GM19324 (cell line): ENCODE results near the gene TIMP4.
A peak's percentile ranks its signal among the peaks of the same experiment; 100 is the strongest.

ENCODE experiments used
- ATAC-seq: cut with Tn5 transposase; IDR thresholded peaks from one replicate; pipeline ENCODE4 v1.9.1; 2021; ENCODE audit warnings: mild to moderate bottlenecking, moderate library complexity; ENCODE audit not compliant: unreplicated experiment, low FRiP score

The TIMP4 gene

GRCh38 chr3:12158387-12159226 is at the start of gene TIMP4:
Gene TIMP4, minus strand, starts transcription at chr3:12158912. Its CDS starts 72 bp downstream, at chr3:12158840.
- ATAC-seq, result no peak

GRCh38 chr3:12205171-12205570 is 46.5 kb upstream of the TIMP4 start:
- ATAC-seq, result no peak

- no peak for ATAC-seq
Observed at GRCh38 chr3:12201813-12202212, 43.1 kb upstream of the TIMP4 start.

GRCh38 chr3:12198301-12198700 is 39.6 kb upstream of the TIMP4 start:
- ATAC-seq, result no peak

GRCh38 chr3:12197475-12197874 is 38.8 kb upstream of the TIMP4 start:
- no peak for ATAC-seq

GRCh38 chr3:12196684-12197083 is 38.0 kb upstream of the TIMP4 start:
- ATAC-seq, result no peak

GRCh38 chr3:12195231-12195630 is 36.5 kb upstream of the TIMP4 start:
- no peak for ATAC-seq

- peak; percentile 65 for ATAC-seq
Observed at GRCh38 chr3:12194669-12195161, 36.0 kb upstream of the TIMP4 start.

GRCh38 chr3:12194209-12194608 is 35.5 kb upstream of the TIMP4 start:
- no peak for ATAC-seq

GRCh38 chr3:12193485-12194165 is 34.9 kb upstream of the TIMP4 start:
- no peak for ATAC-seq

- ATAC-seq, result no peak
Observed at GRCh38 chr3:12192655-12193484, 34.2 kb upstream of the TIMP4 start.

- no peak for ATAC-seq
Observed at GRCh38 chr3:12192173-12192572, 33.5 kb upstream of the TIMP4 start.

GRCh38 chr3:12191559-12191958 is 32.8 kb upstream of the TIMP4 start:
- ATAC-seq, result no peak

GRCh38 chr3:12190832-12191231 is 32.1 kb upstream of the TIMP4 start:
- no peak for ATAC-seq

- no peak for ATAC-seq
Observed at GRCh38 chr3:12190221-12190807, 31.6 kb upstream of the TIMP4 start.

GRCh38 chr3:12188681-12189287 is 30.1 kb upstream of the TIMP4 start:
- no peak for ATAC-seq

GRCh38 chr3:12188328-12188648 is 29.6 kb upstream of the TIMP4 start:
- no peak for ATAC-seq

GRCh38 chr3:12187448-12188327 is 29.0 kb upstream of the TIMP4 start:
- ATAC-seq, result peak; percentile 48
